DLD1 (cell line): ENCODE results near the gene LSM14B.

ENCODE experiments used
- in situ Hi-C: cut with HindIII; loops from 2 replicates; pipeline ENCODE4 v1.10.0; 2017; ENCODE audit warnings: low sequenced_read_pairs

Gene LSM14B

GRCh38 chr20:62160876-62161275 lies 38.6 kb downstream of the LSM14B start:
- in situ Hi-C loops = no loop called here

DNA sequence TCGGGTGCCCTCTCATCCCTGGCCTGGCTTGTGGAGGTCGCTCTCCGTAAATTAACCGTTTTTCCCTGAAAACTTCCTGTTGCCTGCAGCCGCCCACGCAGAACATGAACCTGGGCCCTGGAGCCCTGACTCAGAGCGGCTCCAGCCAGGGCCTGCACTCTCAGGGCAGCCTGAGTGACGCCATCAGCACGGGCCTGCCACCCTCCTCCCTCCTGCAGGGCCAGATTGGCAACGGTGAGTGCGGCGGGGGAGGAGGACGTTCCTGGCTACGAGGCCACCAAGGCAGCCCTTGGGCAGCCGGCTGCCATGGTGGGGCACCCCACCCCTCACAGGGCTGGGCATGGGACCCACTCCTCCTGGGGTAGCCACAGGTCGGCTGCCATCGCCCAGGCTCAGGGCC lies 39.1 kb downstream of the LSM14B start:
- in situ Hi-C loops = no loop called here

DNA sequence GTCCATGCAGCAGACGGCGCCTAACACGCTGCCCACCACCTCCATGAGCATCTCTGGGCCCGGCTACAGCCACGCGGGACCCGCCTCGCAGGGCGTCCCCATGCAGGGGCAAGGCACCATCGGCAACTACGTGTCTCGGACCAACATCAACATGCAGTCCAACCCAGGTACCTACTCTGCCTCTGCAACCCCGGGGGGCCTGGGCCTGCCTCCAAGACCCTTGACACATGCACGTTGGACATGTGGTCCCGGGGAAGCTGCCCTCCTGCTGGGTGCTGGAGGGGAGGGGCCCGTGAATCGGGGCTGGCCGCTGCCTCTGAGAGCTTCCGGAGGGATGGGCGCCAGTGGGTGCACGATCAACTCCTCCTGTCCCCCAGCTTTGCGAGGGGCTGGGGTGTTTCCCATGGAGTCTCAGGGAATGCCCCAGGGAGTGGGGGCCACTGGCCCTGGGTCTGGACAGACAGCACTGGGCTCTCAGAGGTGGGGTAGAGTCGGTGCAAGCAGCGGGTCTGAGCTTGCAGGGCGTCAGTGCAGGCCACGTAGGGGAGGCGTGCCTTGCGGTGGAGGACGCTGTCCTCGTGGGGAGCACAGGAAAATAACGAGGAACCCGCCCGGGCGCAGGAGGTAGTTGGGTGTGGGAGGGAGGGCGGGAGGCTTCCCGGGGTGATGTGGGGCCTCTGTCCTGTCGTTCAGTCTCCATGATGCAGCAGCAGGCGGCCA lies 40.6 kb downstream of the LSM14B start:
- in situ Hi-C loops = no loop called here

DNA sequence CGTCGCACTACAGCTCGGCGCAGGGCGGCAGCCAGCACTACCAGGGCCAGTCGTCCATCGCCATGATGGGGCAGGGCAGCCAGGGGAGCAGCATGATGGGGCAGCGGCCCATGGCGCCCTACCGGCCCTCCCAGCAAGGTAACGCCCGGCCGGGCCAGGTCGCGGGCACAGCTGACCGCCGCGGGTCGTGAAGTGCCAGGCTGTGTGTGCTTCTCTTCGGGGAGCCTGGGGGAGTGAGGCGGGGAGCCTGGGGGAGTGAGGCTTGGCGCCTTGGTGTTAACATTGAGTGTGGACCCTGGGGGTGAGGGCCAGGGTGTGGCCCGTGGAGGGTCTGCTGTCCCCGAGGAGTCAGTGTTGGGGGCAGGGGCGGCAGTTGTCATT lies 41.2 kb downstream of the LSM14B start:
- in situ Hi-C loops = no loop called here

DNA sequence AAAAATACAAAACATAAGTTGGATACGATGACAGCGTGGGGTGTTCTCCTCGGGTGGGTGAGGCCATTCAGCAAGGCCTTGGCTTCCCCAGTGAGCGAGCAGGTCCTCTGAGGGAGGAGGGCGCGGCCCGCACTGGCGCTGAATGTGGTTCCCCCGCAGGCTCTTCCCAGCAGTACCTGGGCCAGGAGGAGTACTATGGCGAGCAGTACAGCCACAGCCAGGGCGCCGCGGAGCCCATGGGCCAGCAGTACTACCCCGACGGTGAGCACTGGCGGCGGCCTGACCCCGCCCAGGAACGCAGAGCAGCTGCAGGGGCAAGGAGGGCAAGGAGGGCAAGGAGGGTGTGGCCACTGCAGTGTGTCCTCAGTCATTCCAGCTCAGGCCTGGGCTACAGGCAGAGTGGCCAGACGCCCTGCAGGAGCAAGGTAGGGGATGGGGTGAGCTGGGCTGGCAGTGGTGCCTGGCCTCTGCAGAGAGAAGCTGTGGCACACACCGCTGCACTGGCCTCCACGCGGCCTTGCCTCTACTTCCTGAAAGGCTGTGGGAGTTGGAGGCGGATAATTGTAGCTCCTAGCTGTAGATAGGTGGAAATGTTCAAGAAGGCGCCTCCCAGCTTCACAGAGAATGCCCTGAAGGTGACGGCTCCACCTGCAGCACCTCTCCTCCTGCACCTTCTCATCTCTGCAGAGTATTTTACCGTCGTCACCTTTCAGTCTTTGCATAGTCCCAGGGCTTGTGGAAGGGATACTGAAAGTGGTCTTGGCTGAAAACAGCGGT lies 41.9 kb downstream of the LSM14B start:
- in situ Hi-C loops = no loop called here

DNA sequence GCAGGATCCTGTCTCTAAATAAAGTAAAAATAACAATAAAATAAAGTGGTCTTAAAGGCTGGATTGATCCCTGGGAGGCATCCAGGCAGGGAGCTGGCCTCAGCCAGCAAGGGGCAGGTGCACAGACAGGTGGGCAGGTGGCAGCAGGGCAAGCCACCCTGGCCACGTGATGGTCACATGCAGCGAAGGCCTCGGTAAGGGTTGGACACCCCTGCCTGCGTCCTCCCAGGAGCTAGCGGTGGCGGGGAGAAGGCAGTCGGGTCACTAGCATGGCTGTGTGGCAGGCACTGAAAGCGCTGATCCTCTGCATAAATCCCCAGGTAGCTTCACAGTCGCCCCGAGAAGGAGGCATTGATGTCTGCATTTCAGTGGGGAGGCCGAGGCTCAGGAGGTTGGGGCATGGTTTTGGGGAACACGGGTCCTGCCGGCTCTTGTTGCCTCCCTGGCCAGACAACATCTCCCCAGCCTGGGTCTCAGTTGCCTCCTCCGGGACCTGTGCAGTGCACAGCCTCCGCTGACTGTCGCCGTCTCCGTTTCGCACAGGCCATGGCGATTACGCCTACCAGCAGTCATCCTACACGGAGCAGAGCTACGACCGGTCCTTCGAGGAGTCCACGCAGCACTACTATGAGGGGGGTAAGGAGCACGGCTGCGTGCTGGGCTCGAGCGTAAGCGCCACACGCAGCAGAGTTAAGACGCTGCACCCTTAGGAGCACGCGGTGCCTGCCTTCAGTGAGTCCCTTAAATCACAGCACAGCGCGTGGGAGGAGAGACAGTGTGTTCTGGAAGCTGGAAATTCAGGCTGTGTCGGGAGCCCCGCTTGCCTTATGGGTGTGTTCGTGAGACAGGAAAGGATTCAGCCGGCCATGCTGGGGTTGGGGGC lies 42.8 kb downstream of the LSM14B start:
- in situ Hi-C loops = no loop called here

GRCh38 chr20:62165762-62166399 lies 43.6 kb downstream of the LSM14B start:
- in situ Hi-C loops = no loop called here

DNA sequence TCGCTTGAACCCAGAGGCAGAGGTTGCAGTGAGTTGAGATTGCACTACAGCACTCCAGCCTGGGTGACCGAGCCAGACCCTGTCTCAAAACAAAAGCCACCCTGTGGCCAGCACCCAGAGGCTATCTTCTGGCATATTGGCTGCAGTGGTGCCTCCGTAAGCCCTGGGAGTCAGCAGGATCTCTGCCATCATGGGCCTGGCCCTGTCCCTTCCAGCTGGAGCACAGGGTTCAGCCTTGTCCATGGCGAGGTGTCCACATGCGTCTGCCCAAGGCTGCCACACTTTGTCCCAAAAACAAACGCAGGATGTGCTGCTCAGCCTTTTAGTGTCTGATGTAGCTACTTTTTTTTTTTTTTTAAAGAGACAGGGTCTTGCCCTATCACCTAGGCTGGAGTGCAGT lies 45.2 kb downstream of the LSM14B start:
- in situ Hi-C loops = no loop called here

- in situ Hi-C loops = no loop called here
These were observed 45.8 kb downstream of the LSM14B start for GRCh38 chr20:62168061-62168460.

DNA sequence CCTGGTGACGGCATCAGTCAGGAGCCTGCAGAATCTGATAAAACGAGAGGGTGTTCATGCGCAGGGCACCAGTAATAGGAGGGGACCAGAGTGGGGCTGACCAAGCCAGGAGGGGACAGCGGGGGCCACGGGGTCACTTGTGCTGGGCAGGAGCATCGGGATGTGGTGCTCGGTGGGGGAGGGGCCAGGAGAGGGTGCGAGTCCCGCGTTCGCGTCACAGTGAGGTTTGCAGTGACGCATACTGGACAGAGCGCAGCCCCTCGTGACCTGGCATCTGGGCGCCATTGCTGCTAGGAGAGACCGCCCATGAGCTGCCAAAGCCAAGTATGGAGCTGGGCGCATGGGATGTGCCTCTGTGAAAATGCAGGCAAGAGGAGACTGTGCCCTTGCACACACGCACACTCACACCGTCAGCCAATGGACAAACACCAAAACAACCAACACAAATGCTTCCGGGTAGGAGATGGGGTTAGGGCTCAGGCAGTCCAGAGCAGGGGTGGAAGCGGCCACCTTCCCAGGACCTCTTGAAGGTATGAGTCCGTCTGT lies 46.7 kb downstream of the LSM14B start:
- in situ Hi-C loops = no loop called here

- in situ Hi-C loops = no loop called here
These were observed 48.3 kb downstream of the LSM14B start for GRCh38 chr20:62170536-62170935.

- in situ Hi-C loops = no loop called here
These were observed 49.0 kb downstream of the LSM14B start for GRCh38 chr20:62171245-62171644.

DNA sequence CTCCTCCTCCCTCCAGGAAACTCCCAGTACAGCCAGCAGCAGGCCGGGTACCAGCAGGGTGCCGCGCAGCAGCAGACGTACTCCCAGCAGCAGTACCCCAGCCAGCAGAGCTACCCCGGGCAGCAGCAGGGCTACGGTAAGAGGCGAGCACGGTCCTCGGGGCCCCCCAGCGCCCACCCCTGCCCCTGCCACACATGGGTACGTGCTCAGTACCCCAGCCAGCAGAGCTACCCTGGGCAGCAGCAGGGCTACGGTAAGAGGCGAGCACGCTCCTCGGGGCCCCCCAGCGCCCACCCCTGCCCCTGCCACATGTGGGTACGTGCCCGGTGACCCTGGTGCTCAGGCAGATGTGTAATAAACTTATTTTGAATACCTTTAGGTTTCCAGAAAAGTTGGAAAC lies 50.4 kb downstream of the LSM14B start:
- in situ Hi-C loops = no loop called here

GRCh38 chr20:62174021-62174804 lies 51.9 kb downstream of the LSM14B start:
- in situ Hi-C loops = no loop called here

DNA sequence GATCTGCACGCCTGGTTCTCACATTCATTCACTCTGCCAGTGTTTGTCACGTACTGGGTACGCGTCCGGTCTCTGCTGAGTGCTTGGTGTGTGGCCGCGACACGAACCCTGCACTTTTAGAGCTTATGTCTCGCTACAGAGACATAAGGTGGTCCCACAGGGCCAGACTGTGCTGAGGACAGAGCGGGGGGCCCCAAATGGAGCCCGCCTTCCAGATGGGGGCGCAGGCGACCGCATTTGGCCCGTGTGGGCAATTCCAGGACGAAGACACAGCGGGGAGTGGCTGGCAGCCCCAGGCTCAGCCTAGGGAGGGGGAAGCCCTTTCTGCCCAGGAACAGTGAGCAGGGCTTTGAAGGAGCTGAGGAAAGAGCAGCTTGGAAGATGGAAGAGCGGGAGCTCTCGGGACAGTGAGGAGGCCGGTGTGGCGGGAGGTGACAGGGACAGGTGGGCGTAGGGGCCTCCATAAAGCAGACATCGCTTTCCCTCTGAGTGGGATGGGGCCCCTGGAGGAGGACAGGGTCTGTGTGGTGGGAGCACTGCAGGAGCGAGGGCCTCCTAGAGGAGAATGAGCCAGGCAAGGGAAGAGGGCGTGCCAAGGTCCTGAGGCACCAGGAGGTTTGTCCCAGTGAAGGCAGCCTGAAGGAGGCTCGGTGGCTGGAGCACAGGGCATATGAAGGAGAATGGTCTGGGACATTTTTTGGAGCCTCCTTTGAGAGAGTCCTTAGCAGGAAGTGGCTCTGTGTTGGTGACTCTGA lies 52.8 kb downstream of the LSM14B start:
- in situ Hi-C loops = no loop called here

DNA sequence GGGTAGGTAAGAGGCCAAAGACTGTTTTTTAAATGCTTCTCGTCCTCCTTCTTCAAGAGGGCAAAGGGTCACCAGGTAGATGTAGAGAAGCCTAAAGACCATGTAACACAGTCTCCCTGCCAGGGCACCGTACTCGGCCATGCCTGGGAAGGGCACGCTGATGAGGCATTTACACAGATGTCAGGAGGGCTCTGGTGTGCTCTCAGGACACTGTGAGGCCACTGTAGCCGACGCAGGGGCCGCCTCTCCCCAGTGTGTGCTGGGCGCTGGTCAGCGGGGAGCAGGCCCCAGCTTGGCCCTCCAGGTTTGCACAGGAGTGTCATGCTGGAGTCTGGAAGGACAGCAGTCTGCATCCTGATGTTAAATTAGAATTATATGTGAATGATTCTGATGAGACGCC lies 53.4 kb downstream of the LSM14B start:
- in situ Hi-C loops = no loop called here

GRCh38 chr20:62176866-62177265 lies 54.6 kb downstream of the LSM14B start:
- in situ Hi-C loops = no loop called here

DNA sequence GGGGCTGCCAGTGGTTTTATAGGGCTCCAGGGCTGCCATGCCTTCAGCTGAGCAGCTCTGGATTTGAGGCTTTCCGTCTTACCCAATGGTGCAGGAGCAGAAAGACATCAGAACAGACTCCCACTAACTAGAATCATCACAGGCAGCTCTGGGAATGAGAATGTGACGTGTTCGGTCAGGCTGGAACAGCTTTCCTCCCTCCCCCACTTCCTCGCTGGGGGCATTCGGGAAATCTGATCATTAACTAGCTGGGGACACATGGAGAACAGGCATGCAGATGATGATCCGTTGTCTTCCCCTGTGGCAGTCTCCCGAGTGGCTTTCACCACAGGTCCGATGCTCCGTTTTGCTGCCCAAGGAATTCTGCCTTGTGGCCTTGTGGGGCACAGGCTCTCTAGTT lies 55.0 kb downstream of the LSM14B start:
- in situ Hi-C loops = no loop called here
